Fibroblast of villous mesenchyme (primary cell): ENCODE data around the gene TBC1D20. TPM values are rescaled to one million over a fixed set of nuclear protein-coding genes. Genes with fewer than 3 reads are reported as not detected.
"Not testable (repeated sequence)": the region's sequence is repeated elsewhere in the genome, so short reads cannot be mapped to it uniquely, and the experiment has no call there.

Experiments used
- DNase-seq: peaks from one replicate; pipeline ENCODE4 v3.0.0-alpha.2; 2010; ENCODE audit warnings: low read depth
- H3K4me3 ChIP-seq: 2 replicates; pipeline ENCODE4 v1.5.1; 2011; ENCODE audit warnings: low read depth, mild to moderate bottlenecking, low read length
- total RNA-seq: library from RNA; depleted of rRNA; stranded (reverse); fragments of >200 nt; gene quantifications from 2 replicates; pipeline ENCODE4 v1.2.3, GENCODE V29; 2012
- TF ChIP-seq, protein P1 (sequence below): IDR thresholded peaks from 2 replicates; pipeline ENCODE4 v1.5.1; 2012; ENCODE audit warnings: low read depth, mild to moderate bottlenecking, low read length; ENCODE audit not compliant: insufficient read depth

TBC1D20 gene
- total RNA-seq, 1 donor: 42.3 TPM

DNA sequence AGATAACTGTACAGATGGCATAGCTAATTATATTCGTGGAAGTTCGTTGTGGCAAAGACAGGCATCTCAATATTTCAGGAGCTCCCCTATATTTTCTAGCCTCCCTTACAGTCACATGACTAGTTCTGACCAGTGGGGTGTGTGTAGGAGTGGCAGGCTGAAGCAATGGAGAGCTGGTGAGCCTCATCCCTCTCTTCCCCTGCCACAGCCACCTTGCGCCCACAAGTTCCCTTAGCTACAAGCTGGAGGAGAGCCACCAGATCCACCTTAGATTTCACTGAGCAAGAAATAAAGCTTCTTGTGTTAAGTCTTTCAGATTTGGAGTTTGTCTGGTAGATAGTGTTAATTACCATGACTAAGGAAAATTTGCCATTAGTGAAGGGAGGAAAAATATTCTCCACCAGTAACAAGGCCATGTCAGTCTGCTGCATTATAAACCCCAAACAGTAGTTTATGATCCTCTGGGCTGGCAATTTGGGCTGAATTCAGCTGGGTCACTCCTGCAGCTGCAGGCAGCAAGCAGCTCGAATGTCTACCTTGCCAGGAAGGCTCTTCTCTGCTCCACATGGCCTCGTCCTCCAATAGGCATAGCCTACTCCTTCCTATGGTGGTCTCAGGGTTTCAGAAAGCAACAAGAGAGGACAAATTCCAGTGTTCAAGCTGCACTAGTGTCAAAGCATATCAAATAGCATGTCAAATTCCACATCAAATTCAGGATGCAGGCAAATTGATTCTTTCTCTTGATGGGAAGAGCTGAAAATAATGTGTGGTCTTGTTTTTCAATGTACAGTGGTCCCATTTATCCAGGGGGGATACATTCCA, 61.7 kb downstream of the TBC1D20 start:
- TF ChIP-seq, protein P1, sequence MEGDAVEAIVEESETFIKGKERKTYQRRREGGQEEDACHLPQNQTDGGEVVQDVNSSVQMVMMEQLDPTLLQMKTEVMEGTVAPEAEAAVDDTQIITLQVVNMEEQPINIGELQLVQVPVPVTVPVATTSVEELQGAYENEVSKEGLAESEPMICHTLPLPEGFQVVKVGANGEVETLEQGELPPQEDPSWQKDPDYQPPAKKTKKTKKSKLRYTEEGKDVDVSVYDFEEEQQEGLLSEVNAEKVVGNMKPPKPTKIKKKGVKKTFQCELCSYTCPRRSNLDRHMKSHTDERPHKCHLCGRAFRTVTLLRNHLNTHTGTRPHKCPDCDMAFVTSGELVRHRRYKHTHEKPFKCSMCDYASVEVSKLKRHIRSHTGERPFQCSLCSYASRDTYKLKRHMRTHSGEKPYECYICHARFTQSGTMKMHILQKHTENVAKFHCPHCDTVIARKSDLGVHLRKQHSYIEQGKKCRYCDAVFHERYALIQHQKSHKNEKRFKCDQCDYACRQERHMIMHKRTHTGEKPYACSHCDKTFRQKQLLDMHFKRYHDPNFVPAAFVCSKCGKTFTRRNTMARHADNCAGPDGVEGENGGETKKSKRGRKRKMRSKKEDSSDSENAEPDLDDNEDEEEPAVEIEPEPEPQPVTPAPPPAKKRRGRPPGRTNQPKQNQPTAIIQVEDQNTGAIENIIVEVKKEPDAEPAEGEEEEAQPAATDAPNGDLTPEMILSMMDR: no peak
- no peak for DNase-seq
- no peak overlapping the region for H3K4me3 ChIP-seq

DNA sequence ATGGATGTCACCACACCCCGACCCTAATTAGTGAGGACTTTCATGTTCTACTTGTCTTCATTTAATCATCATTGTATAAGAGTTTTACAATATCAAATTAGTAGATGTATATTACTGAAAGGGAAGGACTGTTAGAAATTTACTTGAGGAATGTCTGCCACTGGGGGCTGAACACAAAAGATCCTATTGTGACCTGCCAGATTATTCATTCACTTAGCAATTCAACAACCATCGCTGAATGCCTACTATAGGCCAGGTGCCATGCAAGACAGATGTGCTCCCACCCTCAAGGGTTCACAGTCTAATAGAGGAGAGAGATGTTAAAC, 62.2 kb downstream of the TBC1D20 start:
- DNase-seq: no peak
- TF ChIP-seq, protein P1: no peak
- no peak overlapping the region for H3K4me3 ChIP-seq

DNA sequence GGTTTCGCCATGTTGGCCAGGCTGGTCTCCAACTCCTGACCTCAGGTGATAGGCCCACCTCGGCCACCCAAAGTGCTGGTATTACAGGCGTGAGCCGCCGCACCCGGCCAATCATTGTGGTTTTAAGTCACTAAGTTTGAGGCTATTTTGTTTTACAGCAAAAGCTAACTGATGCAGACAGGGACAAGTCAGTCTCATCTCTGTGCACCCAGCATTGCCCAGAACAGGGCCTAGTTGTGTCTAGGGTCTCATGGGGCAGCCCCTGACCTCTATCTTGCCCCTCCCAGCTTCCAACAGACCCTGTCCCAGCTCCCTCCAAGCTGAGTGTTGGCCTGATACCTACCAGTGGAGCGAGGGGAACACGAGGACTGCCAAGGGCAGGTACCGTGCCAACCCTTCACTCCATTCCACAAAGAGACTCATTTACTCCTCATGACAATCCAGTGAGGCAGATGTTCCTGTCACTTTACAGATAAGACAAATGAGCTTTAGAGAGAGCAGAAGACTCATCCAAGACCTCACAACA, 63.1 kb downstream of the TBC1D20 start:
- TF ChIP-seq, protein P1: no peak
- H3K4me3 ChIP-seq: no peak overlapping the region
- no peak for DNase-seq

DNA sequence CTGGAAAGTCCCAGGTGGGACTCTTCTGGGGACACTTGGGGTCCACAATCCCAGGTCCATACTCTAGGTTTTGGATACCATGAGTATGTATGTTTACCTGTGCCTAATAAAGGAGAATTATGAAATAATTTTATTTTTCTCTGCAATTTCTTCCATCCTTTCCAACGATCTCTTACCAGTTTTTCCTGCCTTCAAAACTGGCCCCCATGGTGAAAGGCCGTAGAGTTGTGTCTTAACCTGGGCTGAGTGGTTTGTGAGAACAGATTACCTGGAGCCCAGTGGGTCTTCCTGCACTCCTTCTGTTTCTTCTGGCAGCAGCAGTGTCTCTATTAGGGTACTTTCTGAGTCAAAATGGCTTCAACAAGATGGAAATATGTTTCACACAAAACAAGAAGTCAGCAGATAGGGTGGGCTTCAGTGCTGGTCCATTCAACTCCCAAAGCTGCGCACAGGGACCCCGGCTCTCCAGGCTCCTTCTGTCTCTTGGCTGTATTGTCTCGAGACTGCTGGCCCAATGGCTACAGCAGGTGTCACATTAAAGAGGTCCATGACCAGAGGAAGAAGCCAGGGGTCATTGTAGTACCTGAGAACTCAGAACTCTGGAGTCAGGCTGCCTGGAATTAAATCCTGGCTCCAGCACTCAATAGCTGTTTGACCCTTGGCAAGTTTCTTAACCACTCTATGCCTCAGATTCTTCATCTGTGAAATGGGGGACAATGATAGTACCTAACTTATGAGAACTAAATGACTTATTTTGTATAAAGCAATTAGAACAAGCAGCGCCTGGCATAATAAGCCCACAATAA, 64.7 kb downstream of the TBC1D20 start:
- no peak for DNase-seq
- H3K4me3 ChIP-seq: no peak overlapping the region
- TF ChIP-seq, protein P1: no peak

DNA sequence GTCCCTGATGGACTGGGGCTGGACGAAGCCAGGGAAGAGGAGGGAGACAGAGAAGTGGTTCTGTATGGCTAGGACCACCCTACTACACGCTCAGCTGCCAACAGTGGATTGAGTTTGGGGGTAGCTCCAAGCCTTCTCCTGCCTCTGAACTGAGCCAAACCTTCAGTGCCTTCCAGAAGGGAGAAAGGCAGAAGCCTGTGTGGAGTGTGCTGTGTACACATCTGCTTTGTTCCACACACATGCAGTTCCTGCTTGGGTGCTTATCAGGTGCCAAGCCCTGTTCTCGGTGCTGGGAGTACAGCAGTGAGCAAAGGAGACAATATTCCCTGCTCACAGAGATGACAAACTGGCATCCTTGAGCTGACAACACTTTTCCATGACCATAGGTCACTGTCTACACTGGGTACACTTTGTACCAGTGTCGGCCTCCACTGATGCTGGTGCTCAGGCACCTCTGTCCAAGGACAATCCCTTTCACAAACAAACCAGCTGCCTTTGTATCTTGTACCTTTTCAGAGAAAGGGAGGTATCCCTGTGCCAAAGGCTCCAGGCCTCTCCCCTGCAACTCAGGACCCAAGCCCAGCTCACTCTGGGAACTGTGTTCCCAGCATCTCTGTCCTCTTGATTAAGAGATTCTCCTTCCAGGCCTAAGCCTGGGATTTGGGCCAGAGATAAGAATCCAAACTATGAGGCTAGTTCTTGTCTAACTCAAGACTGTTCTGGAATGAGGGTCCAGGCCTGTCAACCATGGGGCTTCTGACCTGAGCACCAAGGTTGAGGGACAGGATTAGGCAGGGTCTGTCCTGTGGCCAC, 65.5 kb downstream of the TBC1D20 start:
- no peak overlapping the region for H3K4me3 ChIP-seq
- DNase-seq: no peak
- TF ChIP-seq, protein P1: no peak

DNA sequence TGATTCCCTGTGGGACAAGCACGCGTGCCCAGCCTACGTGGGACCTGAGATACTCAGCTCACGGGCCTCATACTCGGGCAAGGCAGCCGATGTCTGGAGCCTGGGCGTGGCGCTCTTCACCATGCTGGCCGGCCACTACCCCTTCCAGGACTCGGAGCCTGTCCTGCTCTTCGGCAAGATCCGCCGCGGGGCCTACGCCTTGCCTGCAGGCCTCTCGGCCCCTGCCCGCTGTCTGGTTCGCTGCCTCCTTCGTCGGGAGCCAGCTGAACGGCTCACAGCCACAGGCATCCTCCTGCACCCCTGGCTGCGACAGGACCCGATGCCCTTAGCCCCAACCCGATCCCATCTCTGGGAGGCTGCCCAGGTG, 66.1 kb downstream of the TBC1D20 start:
- DNase-seq: no peak
- TF ChIP-seq, protein P1: no peak
- no peak overlapping the region for H3K4me3 ChIP-seq

DNA sequence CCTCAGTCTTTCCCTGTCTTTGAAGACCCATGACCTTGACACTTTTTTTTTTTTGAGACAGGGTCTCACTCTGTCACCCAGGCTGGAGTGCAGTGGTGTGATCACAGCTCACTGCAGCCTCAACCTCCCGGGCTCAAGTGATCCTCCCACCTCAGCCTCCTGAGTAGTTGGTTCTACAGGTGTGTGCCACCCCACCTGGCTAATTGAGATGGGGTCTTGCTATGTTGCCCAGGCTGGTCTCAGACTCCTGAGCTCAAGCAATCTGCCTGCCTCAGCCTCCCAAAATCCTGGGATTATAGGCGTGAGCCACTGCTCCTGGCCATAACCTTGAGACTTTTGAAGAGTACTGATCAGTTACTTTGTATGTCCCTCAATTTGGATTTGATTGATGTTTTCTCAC, 69.0 kb downstream of the TBC1D20 start:
- not testable (repeated sequence) for H3K4me3 ChIP-seq, DNase-seq
